Nephron (organoid): ENCODE measurements around the gene KLF12.

Source experiments
- H3K27ac Mint-ChIP-seq, 3 experiments: 2 replicates each; pipeline ENCODE4 v1.8.0; 2020; ENCODE audit warnings: mixed read lengths in 3 of 3, mild to moderate bottlenecking in 2 of 3, moderate library complexity in 1 of 3
- H3K27me3 Mint-ChIP-seq: 2 replicates; pipeline ENCODE4 v1.8.0; 2021; ENCODE audit warnings: low read depth, mild to moderate bottlenecking, moderate library complexity, mixed read lengths
- H3K36me3 Mint-ChIP-seq: 2 replicates; pipeline ENCODE4 v1.8.0; 2020; ENCODE audit warnings: low read depth, mixed read lengths
- H3K4me1 Mint-ChIP-seq: 2 replicates; pipeline ENCODE4 v1.8.0; 2020; ENCODE audit warnings: mixed read lengths
- H3K4me3 Mint-ChIP-seq, 3 experiments: 2 replicates each; pipeline ENCODE4 v1.8.0; 2020; ENCODE audit warnings: mild to moderate bottlenecking in 3 of 3, mixed read lengths in 3 of 3, moderate library complexity in 2 of 3
- H3K9me3 Mint-ChIP-seq: 2 replicates; pipeline ENCODE4 v1.8.0; 2020; ENCODE audit warnings: mixed read lengths
- CTCF ChIP-seq, 3 experiments: fragments of 200-600 bp; sonication (generic); IDR thresholded peaks; one replicate each; pipeline ENCODE4 v1.5.0; 2021; ENCODE audit warnings: antibody characterized with exemption in 3 of 3; ENCODE audit not compliant: unreplicated experiment in 3 of 3

The KLF12 gene

GRCh38 chr13:74169676-74170075 lies 35.5 kb upstream of the KLF12 start:
- Mint-ChIP-seq H3K27ac (no peak overlapping the region), H3K4me3 (no peak overlapping the region), H3K27me3 (no peaks in the 10 kb centered on the region), H3K9me3 (no peaks in the 10 kb centered on the region), H3K4me1 (peaks cover 15% of the 10 kb centered on the region), H3K36me3 (no peaks in the 10 kb centered on the region)
- no peak for TF ChIP-seq CTCF (IDR thresholded peaks at IDR 0.05; ENCODE audit: unreplicated experiment in 3 of 3)

GRCh38 chr13:74168263-74168675 lies 34.1 kb upstream of the KLF12 start:
- H3K36me3 Mint-ChIP-seq: no peaks in the 10 kb centered on the region
- no peak for TF ChIP-seq CTCF (IDR thresholded peaks at IDR 0.05; ENCODE audit: unreplicated experiment in 3 of 3)
- no peaks in the 10 kb centered on the region for H3K27me3 Mint-ChIP-seq
- H3K4me3 Mint-ChIP-seq: no peak overlapping the region
- peaks cover 15% of the 10 kb centered on the region for H3K4me1 Mint-ChIP-seq
- no peak overlapping the region for H3K27ac Mint-ChIP-seq
- no peaks in the 10 kb centered on the region for H3K9me3 Mint-ChIP-seq

- H3K36me3 Mint-ChIP-seq: no peaks in the 10 kb centered on the region
- H3K9me3 Mint-ChIP-seq: no peaks in the 10 kb centered on the region
- no peaks in the 10 kb centered on the region for H3K27me3 Mint-ChIP-seq
- H3K4me3 Mint-ChIP-seq: no peak overlapping the region
- TF ChIP-seq CTCF (IDR thresholded peaks at IDR 0.05; ENCODE audit: unreplicated experiment in 3 of 3): no peak
- H3K4me1 Mint-ChIP-seq: peaks cover 15% of the 10 kb centered on the region
- H3K27ac Mint-ChIP-seq: peak overlapping the region in 2 of 3 experiments; percentile 4 to 14
Observed at GRCh38 chr13:74166261-74167004, 32.2 kb upstream of the KLF12 start.

GRCh38 chr13:74162782-74163181 lies 28.6 kb upstream of the KLF12 start:
- H3K36me3 Mint-ChIP-seq: no peaks in the 10 kb centered on the region
- TF ChIP-seq CTCF (IDR thresholded peaks at IDR 0.05; ENCODE audit: unreplicated experiment in 3 of 3): no peak

GRCh38 chr13:74162135-74162534 lies 27.9 kb upstream of the KLF12 start:
- H3K27ac Mint-ChIP-seq: no peak overlapping the region
- no peak overlapping the region for H3K4me3 Mint-ChIP-seq
- TF ChIP-seq CTCF (IDR thresholded peaks at IDR 0.05; ENCODE audit: unreplicated experiment in 3 of 3): no peak
- H3K27me3 Mint-ChIP-seq: no peaks in the 10 kb centered on the region
- no peaks in the 10 kb centered on the region for H3K36me3 Mint-ChIP-seq
- H3K4me1 Mint-ChIP-seq: peaks cover 16% of the 10 kb centered on the region
- H3K9me3 Mint-ChIP-seq: no peaks in the 10 kb centered on the region

More at GRCh38 chr13:74162782-74163181, 28.6 kb upstream of the KLF12 start:
- H3K4me1 Mint-ChIP-seq: peaks cover 14% of the 10 kb centered on the region
- no peak overlapping the region for H3K27ac Mint-ChIP-seq
- H3K4me3 Mint-ChIP-seq: no peak overlapping the region
- H3K27me3 Mint-ChIP-seq: no peaks in the 10 kb centered on the region
- no peaks in the 10 kb centered on the region for H3K9me3 Mint-ChIP-seq
